ENCODE results near the gene FBXL13.
"Not testable (repeated sequence)": the region's sequence is repeated elsewhere in the genome, so short reads cannot be mapped to it uniquely, and the experiment has no call there.

Gene FBXL13

DNA sequence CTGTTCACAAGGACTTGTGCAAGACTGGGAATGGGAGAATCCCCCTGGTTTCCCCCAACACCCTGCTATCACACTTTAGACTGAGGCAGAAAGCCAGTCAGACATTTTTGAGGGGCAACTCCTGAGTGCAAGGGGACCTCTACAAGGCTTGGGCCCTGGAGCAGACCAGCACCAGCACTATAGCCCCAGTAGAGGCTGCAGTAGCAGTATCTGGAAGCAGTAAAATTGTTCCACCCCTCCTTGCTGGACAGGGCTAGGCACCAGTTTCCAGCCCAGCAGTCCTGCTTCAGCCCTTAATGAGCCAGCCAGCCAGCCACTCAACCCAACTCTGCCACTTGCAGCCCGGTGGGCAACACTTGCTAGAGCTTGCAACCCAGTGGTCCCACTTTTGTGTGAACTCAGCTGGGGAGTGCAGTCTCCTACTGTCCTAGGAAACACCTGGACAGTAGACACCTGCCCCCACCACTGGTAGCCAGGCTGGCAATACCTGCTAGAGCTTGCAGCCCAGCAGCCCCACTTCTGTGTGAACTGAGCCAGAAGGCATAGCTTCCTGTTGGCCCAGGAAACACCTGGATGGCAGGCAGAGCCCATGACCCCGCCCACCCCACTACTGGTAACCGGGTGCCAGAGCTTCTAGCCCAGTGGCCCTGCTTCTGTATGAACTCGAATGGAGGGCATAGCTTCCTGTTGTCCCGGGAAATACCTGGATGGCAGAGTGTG lies 65.0 kb downstream of the FBXL13 start:
- DNase-seq = no peak
- Histone ChIP-seq H3K27me3 (replicated peaks; ENCODE audit: control insufficient read depth, insufficient read depth, low read length, poor library complexity, severe bottlenecking) (no peaks in the 10 kb centered on the region), H3K4me1 (ENCODE audit: control insufficient read depth, insufficient read depth, low read length, poor library complexity, severe bottlenecking) (no peaks in the 10 kb centered on the region), H3K27ac (ENCODE audit: insufficient read depth, low read length, poor library complexity, severe bottlenecking) (no peak overlapping the region), H3K9me3 (ENCODE audit: control insufficient read depth, low read length) (no peaks in the 10 kb centered on the region), H3K4me3 (ENCODE audit: insufficient read depth, low read depth, low read length, poor library complexity, severe bottlenecking) (no peak overlapping the region), H3K36me3 (ENCODE audit: control insufficient read depth, insufficient read depth, low read length) (no peaks in the 10 kb centered on the region)

GRCh38 chr7:103003004-103003403 lies 71.6 kb downstream of the FBXL13 start:
- Histone ChIP-seq H3K27ac (ENCODE audit: insufficient read depth, low read length, poor library complexity, severe bottlenecking) (no peak overlapping the region), H3K36me3 (ENCODE audit: control insufficient read depth, insufficient read depth, low read length) (no peaks in the 10 kb centered on the region)
- no peak for DNase-seq

GRCh38 chr7:103001210-103001609 lies 73.4 kb downstream of the FBXL13 start:
- Histone ChIP-seq H3K27ac (ENCODE audit: insufficient read depth, low read length, poor library complexity, severe bottlenecking) (no peak overlapping the region), H3K36me3 (ENCODE audit: control insufficient read depth, insufficient read depth, low read length) (no peaks in the 10 kb centered on the region), H3K4me3 (ENCODE audit: insufficient read depth, low read depth, low read length, poor library complexity, severe bottlenecking) (no peak overlapping the region), H3K4me1 (ENCODE audit: control insufficient read depth, insufficient read depth, low read length, poor library complexity, severe bottlenecking) (no peaks in the 10 kb centered on the region), H3K27me3 (replicated peaks; ENCODE audit: control insufficient read depth, insufficient read depth, low read length, poor library complexity, severe bottlenecking) (no peaks in the 10 kb centered on the region), H3K9me3 (ENCODE audit: control insufficient read depth, low read length) (peaks cover 5% of the 10 kb centered on the region)
- DNase-seq = no peak

More at GRCh38 chr7:103003004-103003403, 71.6 kb downstream of the FBXL13 start:
- H3K27me3 ChIP-seq (replicated peaks; ENCODE audit: control insufficient read depth, insufficient read depth, low read length, poor library complexity, severe bottlenecking) = no peaks in the 10 kb centered on the region
- H3K4me3 ChIP-seq (ENCODE audit: insufficient read depth, low read depth, low read length, poor library complexity, severe bottlenecking) = no peak overlapping the region
- H3K9me3 ChIP-seq (ENCODE audit: control insufficient read depth, low read length) = peaks cover 5% of the 10 kb centered on the region
- H3K4me1 ChIP-seq (ENCODE audit: control insufficient read depth, insufficient read depth, low read length, poor library complexity, severe bottlenecking) = no peaks in the 10 kb centered on the region

DNA sequence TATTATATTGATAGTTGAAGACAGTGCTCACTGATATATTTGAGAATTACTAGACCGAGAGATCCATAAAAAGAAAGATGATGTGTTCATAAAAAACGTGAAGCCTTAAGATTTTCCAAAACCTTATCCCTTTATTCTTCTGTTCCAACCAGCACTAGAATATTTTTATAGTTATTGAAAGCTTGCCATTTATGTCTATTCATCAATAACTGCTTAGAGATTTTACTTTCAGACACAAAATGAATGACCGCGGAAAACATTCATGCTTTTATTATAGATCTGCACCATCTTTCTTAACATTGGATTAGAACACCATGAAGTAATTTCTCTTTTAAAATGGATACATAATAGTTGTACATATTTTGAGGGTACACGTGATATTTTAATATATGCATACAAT lies 77.6 kb downstream of the FBXL13 start:
- no peak for DNase-seq
- Histone ChIP-seq H3K36me3 (ENCODE audit: control insufficient read depth, insufficient read depth, low read length) (no peaks in the 10 kb centered on the region), H3K27me3 (replicated peaks; ENCODE audit: control insufficient read depth, insufficient read depth, low read length, poor library complexity, severe bottlenecking) (no peaks in the 10 kb centered on the region), H3K4me3 (ENCODE audit: insufficient read depth, low read depth, low read length, poor library complexity, severe bottlenecking) (no peak overlapping the region), H3K9me3 (ENCODE audit: control insufficient read depth, low read length) (no peaks in the 10 kb centered on the region), H3K27ac (ENCODE audit: insufficient read depth, low read length, poor library complexity, severe bottlenecking) (no peak overlapping the region), H3K4me1 (ENCODE audit: control insufficient read depth, insufficient read depth, low read length, poor library complexity, severe bottlenecking) (no peaks in the 10 kb centered on the region)

- H3K4me1 ChIP-seq (ENCODE audit: control insufficient read depth, insufficient read depth, low read length, poor library complexity, severe bottlenecking); H3K4me3 ChIP-seq (ENCODE audit: insufficient read depth, low read depth, low read length, poor library complexity, severe bottlenecking); H3K36me3 ChIP-seq (ENCODE audit: control insufficient read depth, insufficient read depth, low read length); H3K27me3 ChIP-seq (replicated peaks; ENCODE audit: control insufficient read depth, insufficient read depth, low read length, poor library complexity, severe bottlenecking); DNase-seq; H3K9me3 ChIP-seq (ENCODE audit: control insufficient read depth, low read length); H3K27ac ChIP-seq (ENCODE audit: insufficient read depth, low read length, poor library complexity, severe bottlenecking): not testable (repeated sequence)
Observed at GRCh38 chr7:102995609-102996008, 79.0 kb downstream of the FBXL13 start.

GRCh38 chr7:102994567-102994966 lies 80.0 kb downstream of the FBXL13 start:
- no peak for DNase-seq
- no peak overlapping the region for H3K27ac ChIP-seq (ENCODE audit: insufficient read depth, low read length, poor library complexity, severe bottlenecking)

GRCh38 chr7:102993718-102994029 lies 80.9 kb downstream of the FBXL13 start:
- no peaks in the 10 kb centered on the region for H3K4me1 ChIP-seq (ENCODE audit: control insufficient read depth, insufficient read depth, low read length, poor library complexity, severe bottlenecking)
- no peaks in the 10 kb centered on the region for H3K27me3 ChIP-seq (replicated peaks; ENCODE audit: control insufficient read depth, insufficient read depth, low read length, poor library complexity, severe bottlenecking)
- H3K36me3 ChIP-seq (ENCODE audit: control insufficient read depth, insufficient read depth, low read length) = no peaks in the 10 kb centered on the region
- no peak for DNase-seq
- H3K4me3 ChIP-seq (ENCODE audit: insufficient read depth, low read depth, low read length, poor library complexity, severe bottlenecking) = no peak overlapping the region
- no peak overlapping the region for H3K27ac ChIP-seq (ENCODE audit: insufficient read depth, low read length, poor library complexity, severe bottlenecking)
- no peaks in the 10 kb centered on the region for H3K9me3 ChIP-seq (ENCODE audit: control insufficient read depth, low read length)

More at GRCh38 chr7:102994567-102994966, 80.0 kb downstream of the FBXL13 start:
- Histone ChIP-seq H3K4me1 (ENCODE audit: control insufficient read depth, insufficient read depth, low read length, poor library complexity, severe bottlenecking) (no peaks in the 10 kb centered on the region), H3K4me3 (ENCODE audit: insufficient read depth, low read depth, low read length, poor library complexity, severe bottlenecking) (no peak overlapping the region), H3K27me3 (replicated peaks; ENCODE audit: control insufficient read depth, insufficient read depth, low read length, poor library complexity, severe bottlenecking) (no peaks in the 10 kb centered on the region), H3K36me3 (ENCODE audit: control insufficient read depth, insufficient read depth, low read length) (no peaks in the 10 kb centered on the region), H3K9me3 (ENCODE audit: control insufficient read depth, low read length) (no peaks in the 10 kb centered on the region)

GRCh38 chr7:102992938-102993717 lies 81.5 kb downstream of the FBXL13 start:
- Histone ChIP-seq H3K4me1 (ENCODE audit: control insufficient read depth, insufficient read depth, low read length, poor library complexity, severe bottlenecking) (no peaks in the 10 kb centered on the region), H3K9me3 (ENCODE audit: control insufficient read depth, low read length) (no peaks in the 10 kb centered on the region), H3K4me3 (ENCODE audit: insufficient read depth, low read depth, low read length, poor library complexity, severe bottlenecking) (no peak overlapping the region), H3K27ac (ENCODE audit: insufficient read depth, low read length, poor library complexity, severe bottlenecking) (no peak overlapping the region), H3K27me3 (replicated peaks; ENCODE audit: control insufficient read depth, insufficient read depth, low read length, poor library complexity, severe bottlenecking) (no peaks in the 10 kb centered on the region), H3K36me3 (ENCODE audit: control insufficient read depth, insufficient read depth, low read length) (no peaks in the 10 kb centered on the region)
- no peak for DNase-seq

GRCh38 chr7:102992509-102992937 lies 82.1 kb downstream of the FBXL13 start:
- Histone ChIP-seq H3K27ac (ENCODE audit: insufficient read depth, low read length, poor library complexity, severe bottlenecking) (no peak overlapping the region), H3K4me3 (ENCODE audit: insufficient read depth, low read depth, low read length, poor library complexity, severe bottlenecking) (no peak overlapping the region), H3K9me3 (ENCODE audit: control insufficient read depth, low read length) (no peaks in the 10 kb centered on the region), H3K4me1 (ENCODE audit: control insufficient read depth, insufficient read depth, low read length, poor library complexity, severe bottlenecking) (no peaks in the 10 kb centered on the region), H3K36me3 (ENCODE audit: control insufficient read depth, insufficient read depth, low read length) (no peaks in the 10 kb centered on the region), H3K27me3 (replicated peaks; ENCODE audit: control insufficient read depth, insufficient read depth, low read length, poor library complexity, severe bottlenecking) (no peaks in the 10 kb centered on the region)
- DNase-seq = no peak

DNA sequence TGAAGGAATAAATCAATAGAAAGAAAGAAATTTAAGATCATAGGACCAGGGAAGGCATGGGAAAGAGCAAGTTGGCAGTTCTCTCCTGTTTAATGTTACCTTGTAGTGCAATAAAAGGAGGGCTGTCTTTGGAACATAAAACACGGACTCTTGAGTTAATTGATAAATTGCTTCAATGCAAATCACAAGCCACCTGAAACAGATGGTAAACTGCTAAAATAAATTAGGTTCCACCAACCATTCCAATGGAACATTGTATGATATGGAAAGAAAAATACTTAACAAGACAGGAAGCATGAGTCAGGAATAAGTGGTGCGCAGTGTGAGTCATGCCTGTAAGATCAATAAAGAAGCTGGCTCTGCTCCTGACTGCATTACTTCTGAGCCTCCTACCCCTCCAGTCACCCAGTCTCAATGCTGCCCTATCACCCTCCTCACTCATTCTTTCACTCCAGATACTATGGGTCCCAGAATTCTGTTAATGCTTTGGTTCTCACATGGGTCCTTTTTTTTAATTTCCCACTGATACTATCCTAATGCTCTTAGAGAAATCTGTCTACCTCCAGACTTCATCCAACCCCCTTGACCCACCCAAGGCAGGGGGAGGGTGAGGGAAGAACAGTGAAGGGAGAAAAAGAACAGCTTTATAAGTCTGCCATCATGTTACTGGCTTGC lies 82.9 kb downstream of the FBXL13 start:
- Histone ChIP-seq H3K27me3 (replicated peaks; ENCODE audit: control insufficient read depth, insufficient read depth, low read length, poor library complexity, severe bottlenecking) (no peaks in the 10 kb centered on the region), H3K4me3 (ENCODE audit: insufficient read depth, low read depth, low read length, poor library complexity, severe bottlenecking) (no peak overlapping the region), H3K9me3 (ENCODE audit: control insufficient read depth, low read length) (no peaks in the 10 kb centered on the region), H3K36me3 (ENCODE audit: control insufficient read depth, insufficient read depth, low read length) (no peaks in the 10 kb centered on the region), H3K27ac (ENCODE audit: insufficient read depth, low read length, poor library complexity, severe bottlenecking) (no peak overlapping the region), H3K4me1 (ENCODE audit: control insufficient read depth, insufficient read depth, low read length, poor library complexity, severe bottlenecking) (no peaks in the 10 kb centered on the region)
- no peak for DNase-seq

Data from effector memory CD4-positive, alpha-beta T cell (primary cell).